Thyroid gland (tissue), 4 donors: ENCODE results near the gene FDCSP. TPM values are rescaled to one million over a fixed set of nuclear protein-coding genes. Genes with fewer than 3 reads are reported as not detected.

Experiments
- DNase-seq, 2 donors: peaks; one replicate each; pipeline ENCODE4 v3.0.0-alpha.2; 2019
- H3K27ac ChIP-seq, 3 donors: fragments of 200-600 bp; sonication (generic); 1 replicate in 2 of 3; 2 replicates in 1 of 3; pipeline ENCODE4 v1.5.1; 2016 to 2019; ENCODE audit warnings: mild to moderate bottlenecking in 1 of 3, moderate library complexity in 1 of 3
- H3K27me3 ChIP-seq: fragments of 200-600 bp; sonication (generic); one replicate; pipeline ENCODE4 v1.5.1; 2019
- H3K36me3 ChIP-seq, 2 donors: fragments of 200-600 bp; sonication (generic); one replicate each; pipeline ENCODE4 v1.5.1; 2016 to 2019
- H3K4me1 ChIP-seq, 2 donors: fragments of 200-600 bp; sonication (generic); one replicate each; pipeline ENCODE4 v1.5.1; 2017 to 2019
- H3K4me3 ChIP-seq, 3 donors: fragments of 200-600 bp; sonication (generic); replicated peaks in 1 of 3; 1 replicate in 2 of 3; 2 replicates in 1 of 3; pipeline ENCODE4 v1.5.1; 2016; ENCODE audit warnings: mild to moderate bottlenecking in 1 of 3
- H3K9me3 ChIP-seq: fragments of 200-600 bp; sonication (generic); one replicate; pipeline ENCODE4 v1.5.1; 2017
- CTCF ChIP-seq, 6 experiments: fragments of 200-600 bp in 3 of 6; fragments of 450-650 bp in 3 of 6; sonication (generic) in 3 of 6; IDR thresholded peaks; one replicate each; pipeline ENCODE4 v1.5.1; 2016 to 2019; ENCODE audit warnings: antibody characterized with exemption in 6 of 6, mild to moderate bottlenecking in 2 of 6, inconsistent platforms in 1 of 6, moderate library complexity in 1 of 6
- POLR2A ChIP-seq, 2 donors: fragments of 450-650 bp; IDR thresholded peaks; one replicate each; pipeline ENCODE4 v1.6.1; 2017; ENCODE audit warnings: antibody characterized with exemption in 2 of 2, mild to moderate bottlenecking in 2 of 2, moderate library complexity in 1 of 2
- WGBS, 2 donors: methylation state at CpG; one replicate each; pipeline ENCODE4 v1.1.5; 2017; 5-methylcytosine and 5-hydroxymethylcytosine counted together
- intact Hi-C: fragments of 100-400 bp; cut with DNase I; formaldehyde crosslinking; loops from one replicate; pipeline ENCODE4 v1.15.1; 2023
- total RNA-seq, 4 donors: library from RNA; depleted of rRNA; stranded (reverse); fragments of >200 nt; gene quantifications; one replicate each; pipeline ENCODE4 v1.2.3, GENCODE V29; 2016

The FDCSP gene
- not detected for total RNA-seq

- DNase-seq = no peak
- Histone ChIP-seq H3K4me3 (no peak within 1 kb of the TSS), H3K9me3 (no peaks in the 10 kb centered on the region), H3K36me3 (no peaks in the 10 kb centered on the region), H3K27me3 (no peaks in the 10 kb centered on the region), H3K27ac (no peak within 1 kb of the TSS), H3K4me1 (no peaks in the 10 kb centered on the region)
- intact Hi-C loops = no loop called here
- TF ChIP-seq CTCF (IDR thresholded peaks at IDR 0.05) = no peak
- TF ChIP-seq POLR2A (IDR thresholded peaks at IDR 0.05) = no peak
- 76 to 81% methylated on average over 2 of the region's 2 CpGs for WGBS, 2 donors
Measured at GRCh38 chr4:70225824-70226223, at the start of gene FDCSP. FDCSP (plus strand) TSS chr4:70226124; CDS start chr4:70231195, 5,071 bp downstream.

- intact Hi-C loops = no loop called here
- no peak for DNase-seq
- Histone ChIP-seq H3K27me3 (no peaks in the 10 kb centered on the region), H3K36me3 (no peaks in the 10 kb centered on the region), H3K9me3 (no peaks in the 10 kb centered on the region), H3K4me1 (no peaks in the 10 kb centered on the region), H3K27ac (no peak overlapping the region), H3K4me3 (no peak overlapping the region)
- 58 to 68% methylated on average over 5 of the region's 5 CpGs for WGBS, 2 donors
- TF ChIP-seq POLR2A (IDR thresholded peaks at IDR 0.05) (no peak), CTCF (IDR thresholded peaks at IDR 0.05) (no peak)
Measured at GRCh38 chr4:70177090-70177489, 48.8 kb upstream of the FDCSP start.

GRCh38 chr4:70178075-70178660 is 47.8 kb upstream of the FDCSP start:
- DNase-seq = no peak
- Histone ChIP-seq H3K9me3 (no peaks in the 10 kb centered on the region), H3K36me3 (no peaks in the 10 kb centered on the region), H3K27me3 (no peaks in the 10 kb centered on the region), H3K4me3 (no peak overlapping the region), H3K27ac (no peak overlapping the region), H3K4me1 (no peaks in the 10 kb centered on the region)
- 85 to 87% methylated on average over 5 of the region's 5 CpGs for WGBS, 2 donors
- intact Hi-C loops = no loop called here
- TF ChIP-seq POLR2A (IDR thresholded peaks at IDR 0.05) (no peak), CTCF (IDR thresholded peaks at IDR 0.05) (no peak)

- Histone ChIP-seq H3K36me3 (no peaks in the 10 kb centered on the region), H3K9me3 (no peaks in the 10 kb centered on the region), H3K4me3 (no peak overlapping the region), H3K27ac (no peak overlapping the region), H3K27me3 (no peaks in the 10 kb centered on the region), H3K4me1 (no peaks in the 10 kb centered on the region)
- DNase-seq = no peak
- 71 to 76% methylated on average over 2 of the region's 2 CpGs for WGBS, 2 donors
- intact Hi-C loops = no loop called here
- TF ChIP-seq POLR2A (IDR thresholded peaks at IDR 0.05) = no peak
- TF ChIP-seq CTCF (IDR thresholded peaks at IDR 0.05) = no peak
Measured at GRCh38 chr4:70179811-70180210, 46.1 kb upstream of the FDCSP start.

- Histone ChIP-seq H3K27me3 (no peaks in the 10 kb centered on the region), H3K27ac (no peak overlapping the region), H3K4me1 (no peaks in the 10 kb centered on the region), H3K9me3 (no peaks in the 10 kb centered on the region), H3K36me3 (no peaks in the 10 kb centered on the region), H3K4me3 (no peak overlapping the region)
- WGBS, 2 donors = 68 to 79% methylated on average over 1 of the region's 1 CpG
- DNase-seq = no peak
- intact Hi-C loops = no loop called here
- TF ChIP-seq CTCF (IDR thresholded peaks at IDR 0.05) = no peak
- no peak for TF ChIP-seq POLR2A (IDR thresholded peaks at IDR 0.05)
Measured at GRCh38 chr4:70181864-70182263, 44.1 kb upstream of the FDCSP start.
